ENCODE results near the gene ROPN1. TPM values are rescaled to one million over a fixed set of nuclear protein-coding genes. Genes with fewer than 3 reads are reported as not detected.
"Not testable (repeated sequence)": the region's sequence is repeated elsewhere in the genome, so short reads cannot be mapped to it uniquely, and the experiment has no call there.

ROPN1 gene
- total RNA-seq, 4 donors from 2014 or later, result not detected

GRCh38 chr3:124019291-124019690, 27.4 kb upstream of the ROPN1 start:
- TF ChIP-seq CTCF (IDR thresholded peaks at IDR 0.05), result no peak
- TF ChIP-seq POLR2A (IDR thresholded peaks at IDR 0.05), result no peak
- H3K36me3 ChIP-seq, result no peaks in the 10 kb centered on the region
- no peak overlapping the region for H3K4me3 ChIP-seq
- H3K9me3 ChIP-seq, result no peaks in the 10 kb centered on the region
- no peaks in the 10 kb centered on the region for H3K4me1 ChIP-seq
- H3K27ac ChIP-seq, result no peak overlapping the region
- DNase-seq, result no peak
- H3K27me3 ChIP-seq, result no peaks in the 10 kb centered on the region

- not testable (repeated sequence) for H3K27ac ChIP-seq, DNase-seq, H3K4me1 ChIP-seq, H3K4me3 ChIP-seq, H3K36me3 ChIP-seq, H3K9me3 ChIP-seq, H3K27me3 ChIP-seq
These were observed 25.6 kb upstream of the ROPN1 start for GRCh38 chr3:124017502-124017901.

GRCh38 chr3:124016483-124016882, 24.6 kb upstream of the ROPN1 start:
- H3K27ac ChIP-seq, H3K36me3 ChIP-seq, H3K4me1 ChIP-seq, H3K4me3 ChIP-seq, H3K27me3 ChIP-seq, H3K9me3 ChIP-seq: not testable (repeated sequence)
- DNase-seq, result peak in 1 of 3 donors; percentile 46
- peak in 4 of 6 experiments; percentile 20 to 59 (median 49) for TF ChIP-seq CTCF (IDR thresholded peaks at IDR 0.05)

- H3K36me3 ChIP-seq, result no peaks in the 10 kb centered on the region
- no peaks in the 10 kb centered on the region for H3K27me3 ChIP-seq
- H3K4me1 ChIP-seq, result no peaks in the 10 kb centered on the region
- no peak for DNase-seq
- no peak overlapping the region for H3K4me3 ChIP-seq
- H3K27ac ChIP-seq, result no peak overlapping the region
- no peak for TF ChIP-seq CTCF (IDR thresholded peaks at IDR 0.05)
- TF ChIP-seq POLR2A (IDR thresholded peaks at IDR 0.05), result no peak
- H3K9me3 ChIP-seq, result no peaks in the 10 kb centered on the region
These were observed 22.5 kb upstream of the ROPN1 start for GRCh38 chr3:124014366-124014942.

- not testable (repeated sequence) for H3K36me3 ChIP-seq, H3K9me3 ChIP-seq, DNase-seq, H3K4me1 ChIP-seq, H3K27ac ChIP-seq, H3K4me3 ChIP-seq, H3K27me3 ChIP-seq
These were observed 16.4 kb upstream of the ROPN1 start for GRCh38 chr3:124008321-124008720.

DNA sequence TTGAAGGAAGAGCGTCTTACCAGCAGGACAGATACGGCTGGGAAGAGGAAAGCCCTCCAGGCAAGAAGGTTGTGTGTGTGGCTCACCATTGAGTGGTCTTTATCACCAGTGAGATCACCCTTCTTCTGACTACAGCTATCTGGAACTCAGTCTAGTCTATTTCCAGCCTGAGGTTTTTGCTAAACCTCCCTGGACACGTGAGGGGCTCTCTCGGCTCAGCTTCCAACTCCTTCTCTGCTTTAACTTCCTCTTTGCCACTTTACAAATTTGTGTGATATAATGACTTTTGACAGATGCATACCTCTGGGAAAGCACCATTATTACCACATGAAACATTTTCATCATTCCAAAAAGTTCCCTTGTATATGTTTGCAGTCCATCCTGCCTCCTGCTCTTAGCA, 15.3 kb upstream of the ROPN1 start:
- DNase-seq, result no peak
- no peak overlapping the region for H3K27ac ChIP-seq
- no peak overlapping the region for H3K4me3 ChIP-seq
- H3K9me3 ChIP-seq, result no peaks in the 10 kb centered on the region
- no peaks in the 10 kb centered on the region for H3K4me1 ChIP-seq
- H3K27me3 ChIP-seq, result no peaks in the 10 kb centered on the region
- TF ChIP-seq CTCF (IDR thresholded peaks at IDR 0.05) (no peak), POLR2A (IDR thresholded peaks at IDR 0.05) (no peak)
- no peaks in the 10 kb centered on the region for H3K36me3 ChIP-seq

DNA sequence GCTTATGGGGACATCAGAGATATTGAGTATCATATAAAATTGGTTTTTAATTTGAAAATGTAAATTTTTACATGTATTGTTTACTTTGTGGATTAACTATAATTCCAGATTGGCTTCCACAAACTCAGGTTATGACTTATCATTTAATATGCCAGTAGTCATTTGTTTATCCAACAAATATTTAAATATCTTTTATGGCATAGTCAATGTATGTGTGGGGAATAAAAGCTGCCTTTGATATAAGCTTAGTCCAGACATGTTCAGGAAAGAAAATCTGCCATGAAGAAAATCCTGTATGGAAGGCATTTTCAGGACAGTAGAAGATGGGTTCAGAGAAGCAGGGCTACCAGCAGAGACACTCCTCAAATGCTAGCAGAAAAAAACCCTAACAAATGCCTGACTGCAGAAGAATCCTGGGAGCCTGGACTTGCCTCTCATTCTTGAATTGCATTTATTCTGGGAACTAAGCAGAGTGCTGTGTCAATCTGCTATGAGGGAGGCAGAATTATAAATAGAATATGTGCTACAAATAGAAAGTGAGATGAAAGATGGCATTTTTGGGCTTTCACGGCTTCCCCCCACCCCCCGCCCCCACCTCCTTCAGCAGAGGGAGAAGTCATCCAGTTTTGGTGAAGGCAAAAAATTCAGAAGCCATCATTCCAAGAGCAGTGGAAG, 10.6 kb upstream of the ROPN1 start:
- not testable (repeated sequence) for H3K4me3 ChIP-seq, H3K9me3 ChIP-seq, H3K27me3 ChIP-seq, DNase-seq, H3K36me3 ChIP-seq, H3K27ac ChIP-seq, H3K4me1 ChIP-seq

- not testable (repeated sequence) for H3K27me3 ChIP-seq, H3K9me3 ChIP-seq, H3K27ac ChIP-seq, H3K4me3 ChIP-seq, H3K4me1 ChIP-seq, H3K36me3 ChIP-seq, DNase-seq
These were observed 9.4 kb upstream of the ROPN1 start for GRCh38 chr3:124001366-124001765.

All from Peyer's patch (tissue), 4 donors.